Neural progenitor cell (in vitro differentiated cells): ENCODE results near the gene ARHGAP15.

Experiments
- EZH2phosphoT487 ChIP-seq: fragments of 200-600 bp; sonication (generic); IDR thresholded peaks from 2 replicates; pipeline ENCODE4 v1.6.1; 2017; ENCODE audit warnings: antibody characterized with exemption
- TF ChIP-seq, protein P1 (sequence below): fragments of 200-600 bp; sonication (generic); IDR thresholded peaks from 2 replicates; pipeline ENCODE4 v1.5.1; 2017; ENCODE audit warnings: antibody characterized with exemption, mild to moderate bottlenecking

DNA sequence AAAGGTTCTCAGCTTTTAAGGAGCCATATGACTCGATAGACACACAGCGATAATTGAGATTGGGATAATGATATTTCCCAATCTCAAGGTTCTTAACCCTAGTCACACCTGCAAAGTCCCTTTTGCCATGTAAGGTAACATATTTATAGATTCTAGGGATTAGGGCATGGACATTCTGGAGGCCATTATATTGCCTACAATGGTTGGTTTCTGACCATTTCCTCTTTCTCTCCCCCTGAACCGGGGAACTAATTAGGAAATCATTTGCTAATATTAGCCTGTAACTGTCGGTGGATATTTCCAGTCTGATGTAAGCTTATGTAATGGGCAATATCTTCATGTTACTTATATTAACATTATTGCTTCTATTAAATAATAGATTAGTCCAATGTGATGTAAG lies 40.8 kb upstream of the ARHGAP15 start:
- TF ChIP-seq EZH2phosphoT487: no peak
- TF ChIP-seq, protein P1, sequence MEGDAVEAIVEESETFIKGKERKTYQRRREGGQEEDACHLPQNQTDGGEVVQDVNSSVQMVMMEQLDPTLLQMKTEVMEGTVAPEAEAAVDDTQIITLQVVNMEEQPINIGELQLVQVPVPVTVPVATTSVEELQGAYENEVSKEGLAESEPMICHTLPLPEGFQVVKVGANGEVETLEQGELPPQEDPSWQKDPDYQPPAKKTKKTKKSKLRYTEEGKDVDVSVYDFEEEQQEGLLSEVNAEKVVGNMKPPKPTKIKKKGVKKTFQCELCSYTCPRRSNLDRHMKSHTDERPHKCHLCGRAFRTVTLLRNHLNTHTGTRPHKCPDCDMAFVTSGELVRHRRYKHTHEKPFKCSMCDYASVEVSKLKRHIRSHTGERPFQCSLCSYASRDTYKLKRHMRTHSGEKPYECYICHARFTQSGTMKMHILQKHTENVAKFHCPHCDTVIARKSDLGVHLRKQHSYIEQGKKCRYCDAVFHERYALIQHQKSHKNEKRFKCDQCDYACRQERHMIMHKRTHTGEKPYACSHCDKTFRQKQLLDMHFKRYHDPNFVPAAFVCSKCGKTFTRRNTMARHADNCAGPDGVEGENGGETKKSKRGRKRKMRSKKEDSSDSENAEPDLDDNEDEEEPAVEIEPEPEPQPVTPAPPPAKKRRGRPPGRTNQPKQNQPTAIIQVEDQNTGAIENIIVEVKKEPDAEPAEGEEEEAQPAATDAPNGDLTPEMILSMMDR: no peak
